ENCODE measurements around the gene JAKMIP1.

Gene JAKMIP1

GRCh38 chr4:6056976-6057766 is 143.2 kb downstream of the JAKMIP1 start:
- DNase-seq, result no peak

GRCh38 chr4:6055436-6055835 is 144.9 kb downstream of the JAKMIP1 start:
- DNase-seq, result no peak

DNA sequence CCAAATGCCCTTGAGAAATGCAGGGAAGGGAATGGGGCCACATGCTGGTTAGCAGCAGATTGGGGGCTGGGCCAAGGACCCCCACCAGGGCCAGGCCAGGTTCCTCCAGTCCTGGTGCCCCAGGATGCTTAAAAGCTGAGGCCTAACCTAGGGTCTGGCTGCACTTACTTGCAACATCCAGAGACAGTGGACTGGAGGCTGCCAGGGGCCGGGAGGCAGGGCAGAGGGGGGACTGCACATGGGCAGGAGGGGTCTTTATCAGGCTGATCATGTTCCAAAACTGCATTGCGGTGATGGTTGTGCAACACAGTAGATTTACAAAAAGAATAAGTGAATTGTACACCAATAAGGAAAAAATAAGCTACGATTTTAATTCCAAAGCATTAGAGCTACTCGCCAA is 145.3 kb downstream of the JAKMIP1 start:
- DNase-seq, result no peak

GRCh38 chr4:6054162-6054922 is 146.0 kb downstream of the JAKMIP1 start:
- DNase-seq, result no peak

- DNase-seq, result no peak
These were observed 147.7 kb downstream of the JAKMIP1 start for GRCh38 chr4:6052679-6053078.

DNA sequence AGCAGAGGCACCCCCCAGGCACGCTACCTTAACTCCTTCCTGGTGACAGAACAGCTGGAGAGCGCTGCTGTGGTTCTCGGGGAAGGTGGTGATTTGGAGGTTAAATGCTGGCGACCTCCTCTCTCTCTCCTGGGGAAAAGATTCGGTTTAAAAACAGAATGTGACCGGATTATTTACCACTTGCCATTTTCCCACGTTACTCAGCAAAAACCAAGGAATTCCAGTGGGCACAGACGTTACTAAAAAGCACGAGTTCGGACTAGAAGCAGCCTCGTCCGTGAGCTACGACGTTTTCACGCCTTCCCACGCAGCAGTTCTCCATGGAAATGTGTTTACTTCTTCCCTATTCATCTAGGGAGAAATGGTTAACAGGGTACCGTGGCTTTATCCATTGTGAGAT is 149.8 kb downstream of the JAKMIP1 start:
- DNase-seq, result no peak

DNA sequence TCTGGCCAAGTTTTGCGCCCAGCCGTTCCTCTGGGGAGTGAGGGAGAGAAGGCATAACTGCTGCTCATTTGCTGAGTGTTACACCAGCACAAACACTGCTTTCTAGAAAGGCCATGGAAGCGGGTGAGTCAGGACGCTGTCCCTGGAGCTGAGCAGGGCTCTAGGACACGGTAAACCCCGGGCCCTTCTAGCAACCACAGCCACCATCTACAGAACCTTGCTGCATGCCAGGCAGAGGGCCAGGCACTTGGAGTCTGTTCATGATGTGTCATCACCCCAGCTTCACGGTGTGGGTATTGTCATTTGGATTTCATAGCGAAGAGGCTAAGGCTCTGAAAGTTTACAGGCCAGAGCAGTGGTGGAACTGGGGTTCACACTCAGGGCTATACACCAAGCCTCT is 150.4 kb downstream of the JAKMIP1 start:
- DNase-seq, result no peak

DNA sequence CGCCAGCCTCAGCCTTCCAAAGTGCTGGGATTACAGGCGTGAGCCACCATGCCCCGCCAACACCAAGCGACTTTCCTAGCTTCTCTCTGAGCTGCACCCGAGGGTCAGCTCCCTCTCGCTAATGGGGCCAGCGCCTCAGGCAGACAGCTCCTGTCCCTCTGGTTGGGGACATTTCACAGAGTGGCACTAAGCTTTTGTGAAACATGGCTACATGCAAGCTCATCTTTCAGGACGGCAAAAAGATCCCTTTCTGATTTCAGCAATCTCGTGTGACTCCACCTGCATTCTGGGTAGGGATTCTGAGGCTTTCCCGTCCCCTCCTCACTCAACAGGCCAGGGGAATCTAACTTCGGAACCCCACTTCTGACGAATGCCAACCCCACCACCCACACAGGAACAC is 151.1 kb downstream of the JAKMIP1 start:
- DNase-seq, result no peak

DNA sequence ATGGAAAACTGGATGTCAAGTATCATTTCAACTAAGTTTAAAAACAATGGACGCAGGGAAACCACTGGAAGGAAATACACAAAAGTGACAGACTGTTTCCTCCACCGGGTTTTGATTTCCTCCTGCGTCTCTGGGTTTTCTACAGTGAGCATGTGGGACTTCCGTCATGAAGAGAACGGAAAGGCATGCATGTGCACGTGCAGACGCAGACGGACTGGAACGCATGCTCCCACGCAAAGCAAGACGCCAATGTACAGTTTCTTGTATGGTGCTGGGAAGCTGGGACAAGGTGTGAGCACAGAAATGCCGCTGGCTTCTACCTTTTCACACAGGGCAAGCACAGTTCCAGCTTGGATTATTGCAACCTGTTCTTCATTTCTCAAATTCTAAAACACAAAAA is 151.8 kb downstream of the JAKMIP1 start:
- no peak for DNase-seq

DNA sequence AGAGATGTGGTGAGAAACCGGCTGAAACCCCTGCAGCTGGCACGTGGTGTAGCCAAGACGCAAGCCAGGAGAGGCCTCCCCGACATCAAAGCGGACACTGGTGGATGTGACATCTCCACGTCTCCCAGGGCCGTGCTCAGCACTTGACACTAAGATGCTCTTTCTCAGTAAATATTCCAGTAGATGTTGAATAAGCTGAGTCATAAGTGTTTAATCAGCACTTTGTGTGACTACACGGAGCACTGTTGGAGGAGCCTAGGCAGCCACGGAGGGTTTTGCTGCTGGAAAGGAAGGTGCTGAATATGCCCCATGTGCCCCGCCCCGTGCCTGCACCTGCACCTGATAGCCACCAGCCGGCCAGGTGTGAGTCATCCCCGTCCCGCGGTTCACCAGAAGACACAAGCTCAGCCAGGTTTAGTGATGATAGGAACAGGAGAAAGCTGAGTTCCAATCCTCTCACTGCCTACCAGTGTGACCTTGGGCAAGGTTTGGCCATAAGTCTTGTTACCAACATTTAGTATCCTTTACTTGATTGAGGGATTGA is 153.1 kb downstream of the JAKMIP1 start:
- peak in 1 of 2 experiments; percentile 9 for DNase-seq

- DNase-seq, result no peak
These were observed 153.7 kb downstream of the JAKMIP1 start for GRCh38 chr4:6046526-6047129.

- no peak for DNase-seq
These were observed 155.5 kb downstream of the JAKMIP1 start for GRCh38 chr4:6044805-6045204.

DNA sequence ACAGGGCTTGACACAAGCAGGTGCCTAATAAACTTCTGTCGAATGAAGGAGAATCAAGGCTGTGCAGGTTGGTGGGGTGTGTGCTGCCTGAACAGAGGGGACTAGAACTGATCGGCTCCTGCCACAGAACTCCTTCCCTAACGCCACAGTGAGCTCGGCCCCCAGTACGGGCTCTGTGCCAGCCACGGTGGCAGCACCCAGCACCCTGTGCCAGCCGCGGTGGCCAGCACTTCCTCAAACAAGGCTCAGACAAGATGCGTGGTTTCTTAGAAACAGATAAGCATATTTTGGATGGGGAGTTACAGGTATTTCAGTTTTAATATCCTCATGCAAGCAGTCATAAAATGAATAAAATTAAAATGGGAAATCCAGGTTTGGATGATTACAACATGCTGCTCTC is 156.1 kb downstream of the JAKMIP1 start:
- DNase-seq, result no peak

DNA sequence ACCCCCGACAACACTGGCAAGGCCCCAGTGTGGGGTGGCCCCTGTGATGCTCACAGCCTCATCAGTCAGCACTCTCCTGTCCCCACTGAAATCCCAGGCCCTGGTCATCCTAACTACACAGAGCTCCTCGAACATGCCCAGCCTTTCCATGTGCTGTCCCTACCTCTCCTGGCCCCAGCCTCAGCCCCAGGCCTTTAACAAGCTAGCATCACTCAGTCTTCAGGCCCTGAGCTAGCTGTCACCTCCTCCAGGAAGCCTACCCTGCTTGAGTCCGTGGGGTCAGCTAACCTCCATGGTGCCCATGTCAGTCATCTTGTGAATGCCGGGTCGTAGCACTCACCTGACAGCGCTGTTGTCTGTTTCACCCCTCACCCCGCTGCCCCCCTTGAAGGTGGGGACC is 156.5 kb downstream of the JAKMIP1 start:
- DNase-seq, result no peak

- no peak for DNase-seq
These were observed 157.2 kb downstream of the JAKMIP1 start for GRCh38 chr4:6043188-6043587.

DNA sequence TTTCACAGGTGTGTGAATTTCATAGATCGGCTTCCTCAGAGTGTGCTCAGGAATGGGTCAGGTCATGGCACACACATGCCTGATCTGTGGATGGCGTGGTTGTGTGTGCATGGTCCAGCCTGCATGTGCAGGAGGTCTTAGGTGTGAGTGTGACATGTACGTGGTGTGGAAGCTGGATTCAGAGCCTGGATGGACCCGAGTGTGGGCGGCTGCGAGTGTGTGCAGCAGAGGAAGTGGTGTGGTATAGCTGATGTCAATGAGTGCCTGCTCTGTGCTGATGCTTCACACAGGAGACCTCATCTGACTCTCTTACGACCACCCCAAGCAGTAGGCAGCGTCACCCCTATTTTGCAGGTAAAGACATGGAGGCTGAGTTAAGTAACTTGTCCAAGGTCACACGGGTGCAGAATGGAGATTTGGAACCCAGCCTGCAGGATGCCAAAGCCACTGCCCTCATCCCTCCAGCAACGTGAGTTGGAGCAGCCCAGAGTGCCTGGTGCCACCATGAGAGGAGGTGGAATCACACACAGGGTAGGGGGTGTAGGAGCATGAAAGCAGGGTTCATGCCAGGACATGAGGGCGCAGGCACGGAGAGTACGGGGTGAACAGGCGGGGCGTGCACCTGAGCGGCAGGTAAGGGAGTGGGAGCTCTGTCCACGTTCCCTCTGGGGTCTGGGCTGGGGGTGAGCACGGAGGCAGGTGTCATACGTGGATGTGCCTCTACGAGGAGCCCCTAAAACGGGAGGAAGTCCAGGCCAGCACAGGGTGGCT is 157.9 kb downstream of the JAKMIP1 start:
- DNase-seq, result no peak

DNA sequence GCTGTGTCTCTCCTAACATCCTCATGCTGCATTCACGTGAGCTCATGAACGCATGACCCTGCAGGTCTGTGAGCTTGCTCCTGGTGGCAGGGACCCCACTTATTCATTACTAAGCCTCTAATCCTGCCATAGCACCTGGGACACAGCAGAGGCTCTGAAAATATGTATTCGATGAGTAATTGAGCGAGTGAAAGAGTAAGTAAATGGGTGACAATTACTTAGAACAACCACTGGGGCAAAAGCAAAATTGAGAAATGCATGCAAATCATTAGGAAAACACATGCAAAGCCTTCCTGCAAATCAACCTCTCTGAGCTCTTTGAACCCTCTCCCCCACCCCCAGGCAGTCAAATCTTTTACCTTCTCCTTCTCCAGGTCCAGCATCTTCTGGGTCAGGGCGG is 158.5 kb downstream of the JAKMIP1 start:
- DNase-seq, result no peak

DNA sequence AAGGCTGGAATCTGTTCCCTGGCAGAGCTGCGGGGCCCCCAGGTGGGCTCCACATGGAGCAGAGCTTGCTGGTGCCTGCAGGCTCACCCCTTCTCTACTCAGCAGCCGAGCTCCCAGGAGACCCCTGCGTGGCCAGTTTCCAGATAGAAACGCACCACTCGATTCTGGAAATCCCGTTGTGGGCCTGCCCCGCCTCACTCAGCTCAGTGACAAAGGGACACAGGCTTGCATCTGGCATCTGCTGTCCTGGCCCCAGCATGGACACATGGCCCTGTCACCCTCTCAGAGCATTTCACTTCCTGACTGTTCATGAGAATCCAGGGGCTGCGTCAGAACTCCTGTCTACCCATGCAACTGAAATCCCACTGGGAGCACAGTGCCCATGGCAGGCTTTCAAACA is 161.6 kb downstream of the JAKMIP1 start:
- no peak for DNase-seq

DNA sequence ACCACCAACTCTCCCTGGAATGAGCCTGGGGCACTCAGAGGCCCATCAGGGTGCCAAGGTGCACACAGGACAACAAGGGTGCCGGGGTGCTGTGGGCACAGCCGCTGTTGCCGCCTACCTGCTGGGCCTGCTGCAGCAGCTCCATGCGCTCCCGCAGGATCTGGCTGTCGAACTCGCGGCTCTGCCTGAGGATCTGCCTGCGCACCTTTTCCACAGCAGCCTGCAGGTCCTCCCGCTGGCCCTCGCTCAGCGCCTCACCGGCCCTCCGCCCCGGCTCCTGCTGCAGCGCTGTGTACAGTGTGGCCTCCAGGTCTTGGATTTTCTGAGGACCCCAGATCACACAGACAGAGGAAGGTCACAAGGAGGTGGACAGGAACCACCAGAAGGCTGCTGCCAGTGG is 164.6 kb downstream of the JAKMIP1 start:
- DNase-seq, result no peak

- no peak for DNase-seq
These were observed 167.0 kb downstream of the JAKMIP1 start for GRCh38 chr4:6033381-6033780.

- DNase-seq, result no peak
These were observed 167.8 kb downstream of the JAKMIP1 start for GRCh38 chr4:6032249-6033244.

DNA sequence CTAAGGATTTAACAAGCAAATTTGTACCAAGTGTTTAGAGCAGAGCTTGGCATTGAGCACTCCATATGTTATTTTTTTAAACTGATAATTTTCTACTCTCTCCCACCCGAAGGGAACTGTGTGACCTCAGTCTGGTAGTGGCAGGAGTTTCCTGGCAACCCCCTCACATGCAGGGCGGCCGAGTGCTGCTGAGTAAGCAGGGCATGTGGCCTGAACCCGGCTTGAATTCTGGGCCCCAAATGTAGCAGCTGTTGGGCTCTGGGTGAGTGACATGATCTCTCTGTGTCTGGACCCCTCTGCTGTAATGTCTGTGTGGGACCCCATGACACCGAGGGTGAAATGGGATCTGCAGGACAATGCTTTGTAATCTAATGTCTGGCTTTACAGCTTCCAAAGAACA is 168.5 kb downstream of the JAKMIP1 start:
- DNase-seq, result no peak
